Activated naive CD8-positive, alpha-beta T cell treated with anti-CD3 and anti-CD28 coated beads, Interleukin-2, amount 10 ng/mL, durations not matched to agents 7 days and 5 days (primary cell): ENCODE results near the gene LCORL. TPM values are rescaled to one million over a fixed set of nuclear protein-coding genes. Genes with fewer than 3 reads are reported as not detected.
"Not testable (repeated sequence)": the region's sequence is repeated elsewhere in the genome, so short reads cannot be mapped to it uniquely, and the experiment has no call there.

ENCODE experiments used
- ATAC-seq: fragments of 150-1000 bp; cut with Tn5 transposase; one replicate; pipeline ENCODE4 v1.10.0; 2021; ENCODE audit warnings: low read depth, moderate library complexity
- POLR2A ChIA-PET: fragments of 350-600 bp; sonication (Branson Sonifier 250); formaldehyde crosslinking; loops from one replicate; lab custom pipeline; 2021; ENCODE audit warnings: antibody characterized with exemption; lab: Charles Lee
- DNase-seq: peaks from one replicate; pipeline ENCODE4 v3.0.0; 2021
- H3K27ac Mint-ChIP-seq: one replicate; pipeline ENCODE4 v1.8.0; 2022; ENCODE audit warnings: mild to moderate bottlenecking, mixed read lengths
- H3K27me3 Mint-ChIP-seq: one replicate; pipeline ENCODE4 v1.8.0; 2022; ENCODE audit warnings: mild to moderate bottlenecking, moderate library complexity, mixed read lengths
- H3K36me3 Mint-ChIP-seq: one replicate; pipeline ENCODE4 v1.8.0; 2021; ENCODE audit warnings: mild to moderate bottlenecking, mixed read lengths
- H3K4me1 Mint-ChIP-seq: one replicate; pipeline ENCODE4 v1.8.0; 2021; ENCODE audit warnings: mixed read lengths
- H3K4me3 Mint-ChIP-seq: one replicate; pipeline ENCODE4 v1.8.0; 2022; ENCODE audit warnings: mild to moderate bottlenecking, moderate library complexity, mixed read lengths
- H3K9me3 Mint-ChIP-seq: one replicate; pipeline ENCODE4 v1.8.0; 2021; ENCODE audit warnings: mixed read lengths
- total RNA-seq, 2 experiments: library from RNA; stranded (reverse); gene quantifications; one replicate each; pipeline ENCODE4 v1.2.3, GENCODE V29; 2021

The LCORL gene
- total RNA-seq, 2 experiments from 2014 or later: 15.8 to 18.1 TPM

- H3K36me3 Mint-ChIP-seq: peaks cover 28% of the 10 kb centered on the region
- H3K27me3 Mint-ChIP-seq, H3K9me3 Mint-ChIP-seq, H3K27ac Mint-ChIP-seq, H3K4me3 Mint-ChIP-seq, H3K4me1 Mint-ChIP-seq, POLR2A ChIA-PET, ATAC-seq, DNase-seq: not testable (repeated sequence)
These were observed 171.3 kb downstream of the LCORL start for GRCh38 chr4:17850295-17850694.

GRCh38 chr4:17846266-17846665 lies 175.3 kb downstream of the LCORL start:
- Mint-ChIP-seq H3K27ac (no peak overlapping the region), H3K27me3 (no peaks in the 10 kb centered on the region), H3K36me3 (peaks cover 54% of the 10 kb centered on the region), H3K4me1 (peaks cover 3% of the 10 kb centered on the region), H3K9me3 (no peaks in the 10 kb centered on the region), H3K4me3 (no peak overlapping the region)
- no peak for DNase-seq
- ATAC-seq: no peak
- POLR2A ChIA-PET: no interaction called here

GRCh38 chr4:17823871-17824669 lies 197.5 kb downstream of the LCORL start:
- ATAC-seq: no peak
- Mint-ChIP-seq H3K27ac (no peak overlapping the region), H3K27me3 (no peaks in the 10 kb centered on the region), H3K4me3 (no peak overlapping the region), H3K36me3 (peaks cover 50% of the 10 kb centered on the region), H3K9me3 (no peaks in the 10 kb centered on the region), H3K4me1 (peaks cover 9% of the 10 kb centered on the region)
- POLR2A ChIA-PET: no interaction called here
- no peak for DNase-seq

- no peaks in the 10 kb centered on the region for H3K27me3 Mint-ChIP-seq
- DNase-seq: no peak
- no peak overlapping the region for H3K4me3 Mint-ChIP-seq
- ATAC-seq: peak; percentile 78
- H3K27ac Mint-ChIP-seq: peak overlapping the region; percentile 68
- POLR2A ChIA-PET: no interaction called here
- no peaks in the 10 kb centered on the region for H3K9me3 Mint-ChIP-seq
- H3K36me3 Mint-ChIP-seq: peaks cover 43% of the 10 kb centered on the region
- peaks cover 31% of the 10 kb centered on the region for H3K4me1 Mint-ChIP-seq
These were observed 204.5 kb downstream of the LCORL start for GRCh38 chr4:17817027-17817426.

GRCh38 chr4:17816142-17816541 lies 205.4 kb downstream of the LCORL start:
- DNase-seq (no peak), ATAC-seq (no peak)
- no peak overlapping the region for H3K27ac Mint-ChIP-seq
- no peaks in the 10 kb centered on the region for H3K9me3 Mint-ChIP-seq
- H3K4me3 Mint-ChIP-seq: no peak overlapping the region
- H3K27me3 Mint-ChIP-seq: no peaks in the 10 kb centered on the region
- POLR2A ChIA-PET: no interaction called here
- H3K4me1 Mint-ChIP-seq: peaks cover 32% of the 10 kb centered on the region
- peaks cover 39% of the 10 kb centered on the region for H3K36me3 Mint-ChIP-seq

GRCh38 chr4:17814140-17814539 lies 207.4 kb downstream of the LCORL start:
- H3K4me1 Mint-ChIP-seq: peaks cover 29% of the 10 kb centered on the region
- DNase-seq (no peak), ATAC-seq (no peak)
- no peaks in the 10 kb centered on the region for H3K9me3 Mint-ChIP-seq
- H3K27me3 Mint-ChIP-seq: no peaks in the 10 kb centered on the region
- no peak overlapping the region for H3K27ac Mint-ChIP-seq
- peak overlapping the region; percentile 11 for H3K4me3 Mint-ChIP-seq
- peaks cover 36% of the 10 kb centered on the region for H3K36me3 Mint-ChIP-seq
- POLR2A ChIA-PET: no interaction called here

GRCh38 chr4:17812801-17813200 lies 208.8 kb downstream of the LCORL start:
- Mint-ChIP-seq H3K36me3 (peaks cover 37% of the 10 kb centered on the region), H3K27ac (no peak overlapping the region), H3K27me3 (no peaks in the 10 kb centered on the region), H3K9me3 (no peaks in the 10 kb centered on the region), H3K4me1 (peaks cover 31% of the 10 kb centered on the region), H3K4me3 (peak overlapping the region; percentile 92)
- ATAC-seq: no peak
- POLR2A ChIA-PET: interaction anchor here (0.8 to 1.1 kb wide), 2 partner anchors 20 to 234 kb away, joined by 3 to 4 read pairs; no protein-coding TSS in a partner anchor
- no peak for DNase-seq

GRCh38 chr4:17812125-17812524 lies 209.4 kb downstream of the LCORL start:
- no peak for DNase-seq
- no peaks in the 10 kb centered on the region for H3K27me3 Mint-ChIP-seq
- peak overlapping the region; percentile 39 for H3K27ac Mint-ChIP-seq
- H3K36me3 Mint-ChIP-seq: peaks cover 35% of the 10 kb centered on the region
- POLR2A ChIA-PET: interaction anchor here (1.1 to 3.5 kb wide), 3 partner anchors 21 to 235 kb away, joined by 3 to 64 read pairs (median 16); partner anchors contain the start of genes LAP3 and MED28
- no peak for ATAC-seq
- H3K9me3 Mint-ChIP-seq: no peaks in the 10 kb centered on the region
- H3K4me3 Mint-ChIP-seq: peak overlapping the region; percentile 92
- H3K4me1 Mint-ChIP-seq: peaks cover 31% of the 10 kb centered on the region

- POLR2A ChIA-PET: interaction anchor here (0.6 to 3.5 kb wide), 8 partner anchors 12 to 475 kb away, joined by 3 to 64 read pairs (median 7); partner anchors contain the start of genes LAP3 and MED28
- Mint-ChIP-seq H3K9me3 (no peaks in the 10 kb centered on the region), H3K27me3 (no peaks in the 10 kb centered on the region), H3K4me3 (peak overlapping the region; percentile 92), H3K36me3 (peaks cover 29% of the 10 kb centered on the region), H3K27ac (peak overlapping the region; percentile 99), H3K4me1 (peaks cover 31% of the 10 kb centered on the region)
- ATAC-seq: peak; percentile 35
- no peak for DNase-seq
These were observed 210.4 kb downstream of the LCORL start for GRCh38 chr4:17811078-17811603.

GRCh38 chr4:17810260-17811077 lies 211.1 kb downstream of the LCORL start, which contains the start of the genes DCAF16 and NCAPG:
DCAF16 (minus strand) TSS chr4:17810757; CDS start chr4:17804141, 6,616 bp downstream.
NCAPG (plus strand) TSS chr4:17810979; CDS start chr4:17811078, 99 bp downstream.
- peak; percentile 92 for ATAC-seq
- peaks cover 36% of the 10 kb centered on the region for H3K4me1 Mint-ChIP-seq

GRCh38 chr4:17809667-17810066 lies 211.9 kb downstream of the LCORL start:
- POLR2A ChIA-PET: interaction anchor here (0.6 to 3.5 kb wide), 11 partner anchors 11 to 260 kb away, joined by 3 to 64 read pairs (median 4); partner anchors contain the start of genes LAP3 and MED28
- Mint-ChIP-seq H3K27ac (peak overlapping the region; percentile 99), H3K27me3 (no peaks in the 10 kb centered on the region), H3K36me3 (peaks cover 20% of the 10 kb centered on the region), H3K4me3 (peak overlapping the region; percentile 92), H3K4me1 (peaks cover 36% of the 10 kb centered on the region), H3K9me3 (no peaks in the 10 kb centered on the region)
- ATAC-seq: no peak
- DNase-seq: no peak

More at GRCh38 chr4:17810260-17811077, 211.1 kb downstream of the LCORL start, which contains the start of the genes DCAF16 and NCAPG:
- Mint-ChIP-seq H3K27ac (peak within 1 kb of the TSS; percentile 99), H3K9me3 (no peaks in the 10 kb centered on the region), H3K36me3 (peaks cover 24% of the 10 kb centered on the region), H3K27me3 (no peaks in the 10 kb centered on the region), H3K4me3 (peak within 1 kb of the TSS; percentile 92)
- POLR2A ChIA-PET: interaction anchor here (0.6 to 3.5 kb wide), 15 partner anchors 11 to 474 kb away, joined by 3 to 64 read pairs (median 4); partner anchors contain the start of genes LAP3 and MED28
- DNase-seq: peak; percentile 97

GRCh38 chr4:17807446-17807845 lies 214.1 kb downstream of the LCORL start:
- Mint-ChIP-seq H3K4me1 (peaks cover 32% of the 10 kb centered on the region), H3K27ac (no peak overlapping the region), H3K9me3 (no peaks in the 10 kb centered on the region), H3K36me3 (peaks cover 30% of the 10 kb centered on the region), H3K4me3 (peak overlapping the region; percentile 92), H3K27me3 (no peaks in the 10 kb centered on the region)
- ATAC-seq: no peak
- POLR2A ChIA-PET: no interaction called here
- no peak for DNase-seq
